Caco-2 (cell line): ENCODE data around the gene TTC33. TPM values are rescaled to one million over a fixed set of nuclear protein-coding genes. Genes with fewer than 3 reads are reported as not detected.

Source experiments
- BruUV-seq: library from RNA; stranded (reverse); fragments of 400-500 nt; replicated peaks from 2 replicates; lab custom pipeline; 2021; lab: Mats Ljungman, UMichigan
- CTCF ChIA-PET: fragments of 300-600 bp; sonication (Branson Sonifier 250); formaldehyde crosslinking; loops from one replicate; lab custom pipeline; 2022; ENCODE audit warnings: antibody characterized with exemption; lab: Charles Lee
- POLR2A ChIA-PET: fragments of 300-600 bp; sonication (Branson Sonifier 250); formaldehyde crosslinking; loops from one replicate; lab custom pipeline; 2022; ENCODE audit warnings: antibody characterized with exemption; lab: Charles Lee
- DNase-seq, 2 experiments: peaks; one replicate each; pipeline versions ENCODE4 v3.0.0 to v3.0.0-alpha.2; 2020 to 2022
- H3K27me3 ChIP-seq: replicated peaks from 2 replicates; pipeline ENCODE4 v1.6.0; 2011; ENCODE audit warnings: low read length; ENCODE audit not compliant: control insufficient read depth, insufficient read depth
- H3K36me3 ChIP-seq: 2 replicates; pipeline ENCODE4 v1.5.1; 2011; ENCODE audit warnings: low read length; ENCODE audit not compliant: control insufficient read depth, insufficient read depth
- H3K4me1 ChIP-seq: fragments of 250-450 bp; sonication (Bioruptor Pico); 2 replicates; pipeline ENCODE4 v1.5.1; 2020; ENCODE audit warnings: mild to moderate bottlenecking
- H3K4me3 ChIP-seq: 2 replicates; pipeline ENCODE4 v1.5.1; 2011; ENCODE audit warnings: low read depth, mild to moderate bottlenecking, control low read depth, low read length
- H3K9me3 ChIP-seq: fragments of 250-450 bp; sonication (Bioruptor Pico); 2 replicates; pipeline ENCODE4 v1.5.1; 2020; ENCODE audit warnings: mild to moderate bottlenecking, moderate library complexity
- H3K27ac Mint-ChIP-seq: one replicate; pipeline ENCODE4 v1.8.0; 2022; ENCODE audit warnings: mixed read lengths; ENCODE audit not compliant: unreplicated experiment
- H3K27me3 Mint-ChIP-seq: one replicate; pipeline ENCODE4 v1.8.0; 2022; ENCODE audit warnings: mixed read lengths; ENCODE audit not compliant: insufficient read depth, unreplicated experiment
- H3K36me3 Mint-ChIP-seq: one replicate; pipeline ENCODE4 v1.8.0; 2022; ENCODE audit warnings: mild to moderate bottlenecking, mixed read lengths; ENCODE audit not compliant: insufficient read depth, unreplicated experiment
- H3K4me1 Mint-ChIP-seq: one replicate; pipeline ENCODE4 v1.8.0; 2022; ENCODE audit warnings: low read depth, mixed read lengths; ENCODE audit not compliant: unreplicated experiment
- H3K4me3 Mint-ChIP-seq: one replicate; pipeline ENCODE4 v1.8.0; 2022; ENCODE audit warnings: mild to moderate bottlenecking, moderate library complexity, mixed read lengths; ENCODE audit not compliant: unreplicated experiment
- H3K9me3 Mint-ChIP-seq: one replicate; pipeline ENCODE4 v1.8.0; 2022; ENCODE audit warnings: mixed read lengths; ENCODE audit not compliant: unreplicated experiment
- intact Hi-C: fragments of 100-400 bp; cut with micrococcal nuclease; formaldehyde crosslinking; loops from one replicate; pipeline ENCODE4 v1.10.0; 2022; ENCODE audit not compliant: unreplicated experiment
- total RNA-seq: library from RNA; stranded (reverse); gene quantifications from 2 replicates; pipeline ENCODE4 v1.2.3, GENCODE V29; 2022
- TF ChIP-seq, protein P1 (sequence below), 2 experiments: fragments of 200-600 bp in 1 of 2; IDR thresholded peaks; 1 replicate in 1 of 2; 2 replicates in 1 of 2; pipeline versions ENCODE4 v1.5.1 to v1.8.0; 2011 to 2022; ENCODE audit warnings: antibody characterized with exemption in 1 of 2, control low read depth in 1 of 2, inconsistent platforms in 1 of 2, low read depth in 1 of 2, low read length in 1 of 2, mild to moderate bottlenecking in 1 of 2, moderate library complexity in 1 of 2; ENCODE audit not compliant: insufficient read depth in 1 of 2, severe bottlenecking in 1 of 2, unreplicated experiment in 1 of 2

TTC33 gene
- total RNA-seq, 1 experiment from 2014 or later: 8.6 TPM

DNA sequence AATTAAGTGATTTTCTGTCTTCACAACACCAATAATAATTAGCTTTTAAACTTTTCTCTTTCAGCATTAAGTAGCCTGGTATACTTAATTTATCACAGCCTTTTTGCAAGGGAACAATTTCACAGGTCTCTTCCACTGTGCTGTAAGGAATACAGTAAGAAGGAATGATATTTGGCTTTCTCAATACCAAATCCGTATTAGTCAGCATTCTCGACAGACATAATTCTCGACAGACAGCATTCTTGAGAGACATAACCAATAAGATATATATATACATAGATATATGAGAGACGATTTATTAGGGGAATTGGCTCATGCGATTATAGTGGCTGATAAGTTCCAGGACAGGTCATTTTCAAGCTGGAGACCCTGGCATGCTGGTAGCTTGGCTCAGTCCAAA, 24.4 kb upstream of the TTC33 start:
- Histone ChIP-seq H3K4me1 (peaks cover 51% of the 10 kb centered on the region), H3K4me3 (no peak overlapping the region), H3K9me3 (no peaks in the 10 kb centered on the region), H3K27me3 (no peaks in the 10 kb centered on the region), H3K36me3 (0 out of 2 replicates have a peak, but pooled peaks cover 1% of the 10 kb centered on the region)
- ChIA-PET CTCF (no interaction called here), POLR2A (no interaction called here)
- TF ChIP-seq, protein P1, sequence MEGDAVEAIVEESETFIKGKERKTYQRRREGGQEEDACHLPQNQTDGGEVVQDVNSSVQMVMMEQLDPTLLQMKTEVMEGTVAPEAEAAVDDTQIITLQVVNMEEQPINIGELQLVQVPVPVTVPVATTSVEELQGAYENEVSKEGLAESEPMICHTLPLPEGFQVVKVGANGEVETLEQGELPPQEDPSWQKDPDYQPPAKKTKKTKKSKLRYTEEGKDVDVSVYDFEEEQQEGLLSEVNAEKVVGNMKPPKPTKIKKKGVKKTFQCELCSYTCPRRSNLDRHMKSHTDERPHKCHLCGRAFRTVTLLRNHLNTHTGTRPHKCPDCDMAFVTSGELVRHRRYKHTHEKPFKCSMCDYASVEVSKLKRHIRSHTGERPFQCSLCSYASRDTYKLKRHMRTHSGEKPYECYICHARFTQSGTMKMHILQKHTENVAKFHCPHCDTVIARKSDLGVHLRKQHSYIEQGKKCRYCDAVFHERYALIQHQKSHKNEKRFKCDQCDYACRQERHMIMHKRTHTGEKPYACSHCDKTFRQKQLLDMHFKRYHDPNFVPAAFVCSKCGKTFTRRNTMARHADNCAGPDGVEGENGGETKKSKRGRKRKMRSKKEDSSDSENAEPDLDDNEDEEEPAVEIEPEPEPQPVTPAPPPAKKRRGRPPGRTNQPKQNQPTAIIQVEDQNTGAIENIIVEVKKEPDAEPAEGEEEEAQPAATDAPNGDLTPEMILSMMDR (IDR thresholded peaks at IDR 0.05; ENCODE audit: insufficient read depth in 1 of 2, low read depth in 1 of 2, low read length in 1 of 2, severe bottlenecking in 1 of 2, unreplicated experiment in 1 of 2): no peak
- H3K9me3 Mint-ChIP-seq: peaks cover under 1% of the 10 kb centered on the region
- H3K4me1 Mint-ChIP-seq: peaks cover 36% of the 10 kb centered on the region
- intact Hi-C loops: no loop called here
- DNase-seq: no peak
- no peak overlapping the region for H3K27ac Mint-ChIP-seq
- H3K4me3 Mint-ChIP-seq: no peak overlapping the region
- H3K36me3 Mint-ChIP-seq: peaks cover 17% of the 10 kb centered on the region
- BruUV-seq: no TSS peak
- H3K27me3 Mint-ChIP-seq: no peaks in the 10 kb centered on the region

DNA sequence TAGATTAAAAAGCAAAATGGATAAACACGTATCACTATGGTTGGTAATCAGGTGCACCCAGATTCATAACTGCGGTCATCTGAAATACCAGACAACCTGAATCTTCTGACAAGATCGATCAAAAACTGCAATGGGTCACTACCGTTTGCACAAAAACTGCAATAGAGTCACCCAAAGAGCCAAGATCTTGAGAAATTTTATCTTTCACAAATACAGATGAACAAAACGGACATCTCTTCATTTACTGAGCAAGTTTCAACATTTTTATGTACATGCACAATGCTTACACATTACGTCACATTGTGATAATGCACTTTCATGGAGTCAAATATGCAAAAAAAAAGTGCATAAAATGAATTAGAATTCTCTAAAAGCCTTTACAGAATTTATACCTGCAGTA, 23.8 kb upstream of the TTC33 start:
- H3K4me3 ChIP-seq: no peak overlapping the region
- peaks cover 35% of the 10 kb centered on the region for H3K4me1 Mint-ChIP-seq
- H3K27me3 Mint-ChIP-seq: no peaks in the 10 kb centered on the region
- intact Hi-C loops: no loop called here
- H3K4me3 Mint-ChIP-seq: no peak overlapping the region
- no peaks in the 10 kb centered on the region for H3K9me3 ChIP-seq
- no peak overlapping the region for H3K27ac Mint-ChIP-seq
- POLR2A ChIA-PET: no interaction called here
- CTCF ChIA-PET: no interaction called here
- peaks cover 17% of the 10 kb centered on the region for H3K36me3 Mint-ChIP-seq
- DNase-seq: no peak
- TF ChIP-seq, protein P1 (IDR thresholded peaks at IDR 0.05; ENCODE audit: insufficient read depth in 1 of 2, low read depth in 1 of 2, low read length in 1 of 2, severe bottlenecking in 1 of 2, unreplicated experiment in 1 of 2): no peak
- peaks cover 45% of the 10 kb centered on the region for H3K4me1 ChIP-seq
- H3K27me3 ChIP-seq: no peaks in the 10 kb centered on the region
- BruUV-seq: no TSS peak
- H3K9me3 Mint-ChIP-seq: no peaks in the 10 kb centered on the region
- 0 out of 2 replicates have a peak, but pooled peaks cover 1% of the 10 kb centered on the region for H3K36me3 ChIP-seq

DNA sequence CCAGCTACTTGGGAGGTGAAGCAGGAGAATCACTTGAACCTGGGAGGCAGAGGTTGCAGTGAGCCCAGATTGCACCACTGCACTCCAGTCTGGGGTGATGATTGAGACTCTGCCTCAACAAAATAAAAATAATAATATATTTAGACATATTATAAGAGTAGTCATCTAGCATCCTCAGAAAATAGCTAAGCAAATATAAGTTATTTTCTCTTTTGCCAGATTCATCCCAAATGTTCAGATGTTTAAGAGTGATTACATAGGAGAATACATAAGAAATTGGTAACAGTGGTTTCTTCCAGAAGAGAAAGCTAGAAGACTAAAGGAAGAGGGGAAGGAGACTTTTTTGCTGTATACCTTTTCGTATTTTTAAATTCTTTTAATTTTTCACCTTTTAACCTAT, 22.4 kb upstream of the TTC33 start:
- Mint-ChIP-seq H3K9me3 (no peaks in the 10 kb centered on the region), H3K4me3 (no peak overlapping the region), H3K4me1 (peaks cover 26% of the 10 kb centered on the region), H3K27ac (no peak overlapping the region), H3K27me3 (no peaks in the 10 kb centered on the region), H3K36me3 (peaks cover 21% of the 10 kb centered on the region)
- ChIA-PET CTCF (no interaction called here), POLR2A (no interaction called here)
- no peak for DNase-seq
- no peaks in the 10 kb centered on the region for H3K9me3 ChIP-seq
- H3K4me3 ChIP-seq: no peak overlapping the region
- BruUV-seq: no TSS peak
- 0 out of 2 replicates have a peak, but pooled peaks cover 1% of the 10 kb centered on the region for H3K36me3 ChIP-seq
- intact Hi-C loops: no loop called here
- TF ChIP-seq, protein P1 (IDR thresholded peaks at IDR 0.05; ENCODE audit: insufficient read depth in 1 of 2, low read depth in 1 of 2, low read length in 1 of 2, severe bottlenecking in 1 of 2, unreplicated experiment in 1 of 2): no peak
- H3K4me1 ChIP-seq: peaks cover 35% of the 10 kb centered on the region
- H3K27me3 ChIP-seq: no peaks in the 10 kb centered on the region
